ENCODE data around the gene MED12.

DNA sequence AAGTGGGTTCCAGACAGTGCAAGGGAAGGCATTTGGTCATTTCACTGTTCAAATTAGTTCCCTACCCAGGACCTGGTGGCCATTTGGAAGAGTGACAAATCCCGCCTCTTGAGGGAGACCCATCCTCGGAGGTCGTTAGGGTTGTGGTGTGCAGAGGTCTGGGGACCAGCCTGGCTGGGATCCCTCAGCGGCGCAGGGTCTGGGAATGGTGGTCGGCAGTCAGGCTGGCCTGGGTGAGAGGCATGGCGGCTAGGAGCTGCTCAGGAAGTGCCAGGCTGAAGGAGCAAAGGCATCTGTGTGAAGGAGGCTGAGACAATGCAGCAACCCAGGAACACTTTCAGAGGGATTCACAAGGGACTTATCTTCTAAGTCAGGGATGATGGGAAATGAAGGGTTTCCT lies 33.0 kb downstream of the MED12 start:
- TF ChIP-seq EZH2 (IDR thresholded peaks at IDR 0.05) (no peak), POLR2AphosphoS5 (IDR thresholded peaks at IDR 0.05; ENCODE audit: borderline replicate concordance, low read depth, low read length) (no peak), FOXP2 (optimal IDR thresholded peaks at IDR 0.05; ENCODE audit: control extremely low read depth, extremely low read length, insufficient read depth) (no peak)
